Parathyroid adenoma (tissue), 2 donors: Measurements from ENCODE around the gene BSN.

Source experiments
- H2AFZ ChIP-seq: fragments of 300-600 bp; sonication (generic); one replicate; pipeline ENCODE4 v1.7.0; 2017; ENCODE audit warnings: antibody characterized with exemption, mild to moderate bottlenecking
- H3K27ac ChIP-seq: fragments of 300-600 bp; sonication (generic); one replicate; pipeline ENCODE4 v1.7.0; 2017
- H3K27me3 ChIP-seq: fragments of 300-600 bp; sonication (generic); one replicate; pipeline ENCODE4 v1.7.0; 2017; ENCODE audit warnings: low read length; ENCODE audit not compliant: control insufficient read depth, insufficient read depth
- H3K36me3 ChIP-seq: fragments of 300-600 bp; sonication (generic); one replicate; pipeline ENCODE4 v1.7.0; 2017; ENCODE audit warnings: low read length; ENCODE audit not compliant: control insufficient read depth, insufficient read depth
- H3K4me1 ChIP-seq: fragments of 300-600 bp; sonication (generic); one replicate; pipeline ENCODE4 v1.7.0; 2017; ENCODE audit warnings: control low read depth
- H3K4me2 ChIP-seq: fragments of 300-600 bp; sonication (generic); one replicate; pipeline ENCODE4 v1.7.0; 2017; ENCODE audit warnings: low read length
- H3K4me3 ChIP-seq: fragments of 300-600 bp; sonication (generic); one replicate; pipeline ENCODE4 v1.7.0; 2017; ENCODE audit warnings: low read depth, low read length
- H3K79me2 ChIP-seq: fragments of 300-600 bp; sonication (generic); one replicate; pipeline ENCODE4 v1.7.0; 2017; ENCODE audit warnings: control low read depth
- H3K9ac ChIP-seq: fragments of 300-600 bp; sonication (generic); one replicate; pipeline ENCODE4 v1.7.0; 2017; ENCODE audit warnings: mild to moderate bottlenecking
- H3K9me3 ChIP-seq: fragments of 300-600 bp; sonication (generic); one replicate; pipeline ENCODE4 v1.7.0; 2017; ENCODE audit warnings: low read length; ENCODE audit not compliant: control insufficient read depth
- TF ChIP-seq, protein P1 (sequence below): fragments of 300-600 bp; sonication (generic); IDR thresholded peaks from one replicate; pipeline ENCODE4 v1.7.0; 2017; ENCODE audit warnings: antibody characterized with exemption, mild to moderate bottlenecking
- donor health status: primary hyperparathyroidism.

BSN gene

DNA sequence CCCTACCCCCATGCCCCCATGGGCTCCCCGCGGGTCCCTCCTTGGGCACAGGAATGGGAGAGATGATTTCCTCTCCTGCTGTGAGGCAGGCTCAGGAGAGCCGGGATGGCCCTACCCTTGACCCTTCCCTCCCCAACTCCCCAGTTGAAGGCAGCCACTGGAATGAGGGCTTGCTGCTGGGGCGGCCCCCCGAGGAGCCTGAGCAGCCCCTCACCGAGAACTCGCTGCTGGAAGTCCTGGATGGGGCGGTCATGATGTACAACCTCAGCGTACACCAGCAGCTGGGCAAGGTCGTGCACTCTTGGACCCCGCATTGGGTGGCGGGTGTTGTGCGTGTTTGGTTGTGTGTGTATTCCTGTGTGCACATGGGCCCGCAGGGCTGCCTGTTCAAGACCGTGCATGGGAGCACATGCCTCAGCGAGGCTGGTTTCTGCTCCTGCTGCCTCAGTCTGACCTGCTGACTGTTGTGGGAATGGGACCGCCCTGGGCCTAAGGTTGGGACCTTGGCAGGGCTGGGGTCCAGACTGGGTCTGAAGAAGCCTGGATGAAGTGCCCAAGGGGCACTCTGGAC lies 151.2 kb downstream of the BSN start:
- Histone ChIP-seq H3K4me2 (no peak overlapping the region), H2AFZ (no peak overlapping the region), H3K36me3 (no peaks in the 10 kb centered on the region), H3K27me3 (no peaks in the 10 kb centered on the region), H3K79me2 (peaks cover 4% of the 10 kb centered on the region), H3K4me3 (no peak overlapping the region), H3K9me3 (no peaks in the 10 kb centered on the region), H3K4me1 (peaks cover 3% of the 10 kb centered on the region), H3K9ac (no peak overlapping the region), H3K27ac (no peak overlapping the region)
- TF ChIP-seq, protein P1, sequence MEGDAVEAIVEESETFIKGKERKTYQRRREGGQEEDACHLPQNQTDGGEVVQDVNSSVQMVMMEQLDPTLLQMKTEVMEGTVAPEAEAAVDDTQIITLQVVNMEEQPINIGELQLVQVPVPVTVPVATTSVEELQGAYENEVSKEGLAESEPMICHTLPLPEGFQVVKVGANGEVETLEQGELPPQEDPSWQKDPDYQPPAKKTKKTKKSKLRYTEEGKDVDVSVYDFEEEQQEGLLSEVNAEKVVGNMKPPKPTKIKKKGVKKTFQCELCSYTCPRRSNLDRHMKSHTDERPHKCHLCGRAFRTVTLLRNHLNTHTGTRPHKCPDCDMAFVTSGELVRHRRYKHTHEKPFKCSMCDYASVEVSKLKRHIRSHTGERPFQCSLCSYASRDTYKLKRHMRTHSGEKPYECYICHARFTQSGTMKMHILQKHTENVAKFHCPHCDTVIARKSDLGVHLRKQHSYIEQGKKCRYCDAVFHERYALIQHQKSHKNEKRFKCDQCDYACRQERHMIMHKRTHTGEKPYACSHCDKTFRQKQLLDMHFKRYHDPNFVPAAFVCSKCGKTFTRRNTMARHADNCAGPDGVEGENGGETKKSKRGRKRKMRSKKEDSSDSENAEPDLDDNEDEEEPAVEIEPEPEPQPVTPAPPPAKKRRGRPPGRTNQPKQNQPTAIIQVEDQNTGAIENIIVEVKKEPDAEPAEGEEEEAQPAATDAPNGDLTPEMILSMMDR = no peak

- Histone ChIP-seq H3K4me3 (no peak overlapping the region), H3K4me2 (no peak overlapping the region), H2AFZ (no peak overlapping the region), H3K36me3 (no peaks in the 10 kb centered on the region), H3K9me3 (no peaks in the 10 kb centered on the region), H3K79me2 (peaks cover 4% of the 10 kb centered on the region), H3K27me3 (no peaks in the 10 kb centered on the region), H3K9ac (no peak overlapping the region), H3K4me1 (peaks cover 3% of the 10 kb centered on the region), H3K27ac (no peak overlapping the region)
- TF ChIP-seq, protein P1 = no peak
Measured at GRCh38 chr3:49706456-49707112, 152.3 kb downstream of the BSN start.

DNA sequence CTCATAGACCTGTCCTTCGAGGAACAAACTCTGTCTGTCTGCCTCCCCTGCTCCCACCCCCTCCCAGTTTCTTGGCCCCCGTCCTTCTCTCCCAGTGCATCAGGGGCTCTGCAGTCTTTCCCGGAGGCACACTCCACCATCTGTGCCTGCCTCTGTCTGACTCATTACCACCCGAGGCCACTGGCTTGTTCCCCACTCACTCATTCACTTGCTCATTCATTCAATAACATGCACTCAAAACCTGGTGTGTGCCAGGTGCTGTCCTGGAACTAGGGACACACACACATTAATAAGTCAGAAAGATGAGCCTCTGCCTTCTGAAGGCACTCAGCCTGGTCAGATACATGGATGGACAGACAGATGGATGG lies 152.8 kb downstream of the BSN start:
- H3K27ac ChIP-seq = no peak overlapping the region
- H3K9me3 ChIP-seq = no peaks in the 10 kb centered on the region
- H3K36me3 ChIP-seq = no peaks in the 10 kb centered on the region
- no peak overlapping the region for H3K4me3 ChIP-seq
- peaks cover 3% of the 10 kb centered on the region for H3K4me1 ChIP-seq
- TF ChIP-seq, protein P1 = no peak
- peaks cover 4% of the 10 kb centered on the region for H3K79me2 ChIP-seq
- no peak overlapping the region for H3K9ac ChIP-seq
- no peak overlapping the region for H2AFZ ChIP-seq
- H3K27me3 ChIP-seq = no peaks in the 10 kb centered on the region
- no peak overlapping the region for H3K4me2 ChIP-seq

GRCh38 chr3:49709852-49710251 lies 155.6 kb downstream of the BSN start:
- Histone ChIP-seq H3K36me3 (no peaks in the 10 kb centered on the region), H3K9me3 (no peaks in the 10 kb centered on the region)

More at GRCh38 chr3:49709852-49710251, 155.6 kb downstream of the BSN start:
- TF ChIP-seq, protein P1 = no peak
- Histone ChIP-seq H3K27ac (no peak overlapping the region), H3K4me2 (no peak overlapping the region), H3K4me3 (no peak overlapping the region), H3K79me2 (no peaks in the 10 kb centered on the region), H3K9ac (no peak overlapping the region), H2AFZ (no peak overlapping the region), H3K4me1 (peaks cover 6% of the 10 kb centered on the region), H3K27me3 (no peaks in the 10 kb centered on the region)
